K562 (cell line): ENCODE measurements around the gene MC1R. TPM values are rescaled to one million over a fixed set of nuclear protein-coding genes. Genes with fewer than 3 reads are reported as not detected.

Experiments used
- CCNT2 ChIP-seq: IDR thresholded peaks from 2 replicates; pipeline ENCODE4 v1.6.1; 2011; ENCODE audit warnings: borderline replicate concordance, low read depth, mild to moderate bottlenecking, moderate library complexity, mixed read lengths, low read length; ENCODE audit not compliant: insufficient read length; ENCODE audit errors: extremely low read depth
- CTBP1 ChIP-seq: fragments of 450-650 bp; IDR thresholded peaks from 2 replicates; pipeline ENCODE4 v1.6.1; 2016; ENCODE audit warnings: borderline replicate concordance
- MTA3 ChIP-seq: fragments of 450-650 bp; formaldehyde crosslinking; IDR thresholded peaks from 2 replicates; pipeline ENCODE4 v1.6.1; 2017; ENCODE audit warnings: mild to moderate bottlenecking, borderline replicate concordance
- POLR2G ChIP-seq: fragments of 200-400 bp; formaldehyde crosslinking; IDR thresholded peaks from 2 replicates; pipeline ENCODE4 v1.6.1; 2017; ENCODE audit warnings: low read depth, mild to moderate bottlenecking, antibody characterized with exemption, low read length, moderate library complexity
- RAD21 ChIP-seq, 2 experiments: fragments of 250-450 bp in 1 of 2; fragments of 450-650 bp in 1 of 2; sonication (Bioruptor Pico) in 1 of 2; formaldehyde crosslinking in 1 of 2; IDR thresholded peaks in 1 of 2; conservative IDR thresholded peaks in 1 of 2; 2 replicates each; pipeline versions ENCODE4 v1.4.0 to v1.8.0; 2020 to 2022; ENCODE audit warnings: mild to moderate bottlenecking in 2 of 2, moderate library complexity in 1 of 2
- RBM39 ChIP-seq: fragments of 200-400 bp; formaldehyde crosslinking; optimal IDR thresholded peaks from 2 replicates; pipeline ENCODE3; 2018; ENCODE audit warnings: low read depth, low read length
- SP1 ChIP-seq: sonication (generic); formaldehyde crosslinking; IDR thresholded peaks from 2 replicates; pipeline ENCODE4 v1.8.1; 2022; ENCODE audit warnings: mild to moderate bottlenecking, missing genetic modification reagents
- TBP ChIP-seq: optimal IDR thresholded peaks from 2 replicates; pipeline ENCODE3; 2011; ENCODE audit warnings: low read depth, low read length, improper control_type of control experiment
- ZBTB7A ChIP-seq: IDR thresholded peaks from 2 replicates; pipeline ENCODE4 v1.6.1; 2011; ENCODE audit warnings: low read depth, mild to moderate bottlenecking, low read length, moderate library complexity, borderline replicate concordance; ENCODE audit not compliant: control insufficient read depth
- ZNF561 ChIP-seq: fragments of 450-650 bp; formaldehyde crosslinking; conservative IDR thresholded peaks from 2 replicates; pipeline ENCODE4 v1.4.0; 2020; ENCODE audit warnings: mild to moderate bottlenecking, moderate library complexity
- polyA plus RNA-seq, 8 experiments: library from polyadenylated mRNA; depleted of rRNA in 4 of 8; stranded (reverse) in 5 of 8; unstranded in 3 of 8; fragments of >200 nt; fragmentation: Nextera tagmentation in 2 of 8; fragmentation: Illumina TruSeq in 1 of 8; extraction: Ambion mirVana in 2 of 8; extraction: Trizol in 1 of 8; gene quantifications; 2 replicates each; pipeline versions ENCODE4 v1.2.1 to v1.2.3, GENCODE V29; 2011 to 2014; ENCODE audit warnings: inconsistent platforms in 1 of 8, missing spikeins in 1 of 8
- total RNA-seq, 7 experiments: library from RNA; depleted of rRNA in 6 of 7; stranded (reverse); fragments of >200 nt in 6 of 7; fragmentation: Illumina TruSeq in 2 of 7; extraction: Trizol in 2 of 7; gene quantifications; 2 replicates each; pipeline versions ENCODE4 v1.2.1 to v1.2.3, GENCODE V29; 2011 to 2021; ENCODE audit warnings: low replicate concordance in 1 of 7
- TF ChIP-seq, protein P1 (sequence below): sonication (generic); formaldehyde crosslinking; IDR thresholded peaks from 2 replicates; pipeline ENCODE4 v1.8.1; 2023; ENCODE audit warnings: mild to moderate bottlenecking, missing genetic modification reagents
- TF ChIP-seq, protein P2 (sequence below): fragments of 200-800 bp; sonication (Bioruptor generic); IDR thresholded peaks from 2 replicates; pipeline ENCODE4 v1.6.1; 2017; ENCODE audit warnings: missing genetic modification characterization, missing compliant biosample characterization
- TF ChIP-seq, protein P3 (sequence below): sonication (generic); formaldehyde crosslinking; IDR thresholded peaks from 2 replicates; pipeline ENCODE4 v1.8.1; 2023; ENCODE audit warnings: mild to moderate bottlenecking, missing genetic modification reagents
- TF ChIP-seq, protein P4 (sequence below): fragments of 250-450 bp; sonication (Bioruptor Pico); IDR thresholded peaks from 2 replicates; pipeline ENCODE4 v1.5.0; 2021; ENCODE audit warnings: mild to moderate bottlenecking, borderline replicate concordance

The MC1R gene
- total and polyA plus RNA-seq, 9 of the 15 experiments (the other 6 are each of a cell fraction or from before 2014, with no cell fraction given), result 0.14 to 5.3 (median 2.5) TPM; not detected in 1

DNA sequence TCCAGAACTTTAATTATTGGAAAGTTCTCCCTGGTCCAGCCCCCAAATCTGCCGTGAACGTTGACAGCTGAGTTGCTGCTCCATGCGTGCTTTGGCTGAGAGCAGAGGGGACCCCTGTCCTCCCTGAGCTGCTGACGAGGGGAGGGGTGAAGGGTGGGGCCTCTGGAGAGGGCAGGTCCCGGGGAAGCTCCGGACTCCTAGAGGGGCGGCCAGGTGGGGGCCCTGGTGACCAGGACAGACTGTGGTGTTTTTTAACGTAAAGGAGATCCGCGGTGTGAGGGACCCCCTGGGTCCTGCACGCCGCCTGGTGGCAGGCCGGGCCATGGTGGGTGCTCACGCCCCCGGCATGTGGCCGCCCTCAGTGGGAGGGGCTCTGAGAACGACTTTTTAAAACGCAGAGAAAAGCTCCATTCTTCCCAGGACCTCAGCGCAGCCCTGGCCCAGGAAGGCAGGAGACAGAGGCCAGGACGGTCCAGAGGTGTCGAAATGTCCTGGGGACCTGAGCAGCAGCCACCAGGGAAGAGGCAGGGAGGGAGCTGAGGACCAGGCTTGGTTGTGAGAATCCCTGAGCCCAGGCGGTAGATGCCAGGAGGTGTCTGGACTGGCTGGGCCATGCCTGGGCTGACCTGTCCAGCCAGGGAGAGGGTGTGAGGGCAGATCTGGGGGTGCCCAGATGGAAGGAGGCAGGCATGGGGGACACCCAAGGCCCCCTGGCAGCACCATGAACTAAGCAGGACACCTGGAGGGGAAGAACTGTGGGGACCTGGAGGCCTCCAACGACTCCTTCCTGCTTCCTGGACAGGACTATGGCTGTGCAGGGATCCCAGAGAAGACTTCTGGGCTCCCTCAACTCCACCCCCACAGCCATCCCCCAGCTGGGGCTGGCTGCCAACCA lies at the start of gene MC1R (continued):
- TF ChIP-seq, protein P1, sequence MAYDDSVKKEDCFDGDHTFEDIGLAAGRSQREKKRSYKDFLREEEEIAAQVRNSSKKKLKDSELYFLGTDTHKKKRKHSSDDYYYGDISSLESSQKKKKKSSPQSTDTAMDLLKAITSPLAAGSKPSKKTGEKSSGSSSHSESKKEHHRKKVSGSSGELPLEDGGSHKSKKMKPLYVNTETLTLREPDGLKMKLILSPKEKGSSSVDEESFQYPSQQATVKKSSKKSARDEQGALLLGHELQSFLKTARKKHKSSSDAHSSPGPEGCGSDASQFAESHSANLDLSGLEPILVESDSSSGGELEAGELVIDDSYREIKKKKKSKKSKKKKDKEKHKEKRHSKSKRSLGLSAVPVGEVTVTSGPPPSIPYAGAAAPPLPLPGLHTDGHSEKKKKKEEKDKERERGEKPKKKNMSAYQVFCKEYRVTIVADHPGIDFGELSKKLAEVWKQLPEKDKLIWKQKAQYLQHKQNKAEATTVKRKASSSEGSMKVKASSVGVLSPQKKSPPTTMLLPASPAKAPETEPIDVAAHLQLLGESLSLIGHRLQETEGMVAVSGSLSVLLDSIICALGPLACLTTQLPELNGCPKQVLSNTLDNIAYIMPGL (CRISPR knock-in tag), result no peak
- peak; percentile 100 for TF ChIP-seq ZBTB7A
- TF ChIP-seq, protein P2, sequence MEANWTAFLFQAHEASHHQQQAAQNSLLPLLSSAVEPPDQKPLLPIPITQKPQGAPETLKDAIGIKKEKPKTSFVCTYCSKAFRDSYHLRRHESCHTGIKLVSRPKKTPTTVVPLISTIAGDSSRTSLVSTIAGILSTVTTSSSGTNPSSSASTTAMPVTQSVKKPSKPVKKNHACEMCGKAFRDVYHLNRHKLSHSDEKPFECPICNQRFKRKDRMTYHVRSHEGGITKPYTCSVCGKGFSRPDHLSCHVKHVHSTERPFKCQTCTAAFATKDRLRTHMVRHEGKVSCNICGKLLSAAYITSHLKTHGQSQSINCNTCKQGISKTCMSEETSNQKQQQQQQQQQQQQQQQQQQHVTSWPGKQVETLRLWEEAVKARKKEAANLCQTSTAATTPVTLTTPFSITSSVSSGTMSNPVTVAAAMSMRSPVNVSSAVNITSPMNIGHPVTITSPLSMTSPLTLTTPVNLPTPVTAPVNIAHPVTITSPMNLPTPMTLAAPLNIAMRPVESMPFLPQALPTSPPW, result peak; percentile 61
- peak; percentile 44 for TF ChIP-seq MTA3
- TF ChIP-seq, protein P3, sequence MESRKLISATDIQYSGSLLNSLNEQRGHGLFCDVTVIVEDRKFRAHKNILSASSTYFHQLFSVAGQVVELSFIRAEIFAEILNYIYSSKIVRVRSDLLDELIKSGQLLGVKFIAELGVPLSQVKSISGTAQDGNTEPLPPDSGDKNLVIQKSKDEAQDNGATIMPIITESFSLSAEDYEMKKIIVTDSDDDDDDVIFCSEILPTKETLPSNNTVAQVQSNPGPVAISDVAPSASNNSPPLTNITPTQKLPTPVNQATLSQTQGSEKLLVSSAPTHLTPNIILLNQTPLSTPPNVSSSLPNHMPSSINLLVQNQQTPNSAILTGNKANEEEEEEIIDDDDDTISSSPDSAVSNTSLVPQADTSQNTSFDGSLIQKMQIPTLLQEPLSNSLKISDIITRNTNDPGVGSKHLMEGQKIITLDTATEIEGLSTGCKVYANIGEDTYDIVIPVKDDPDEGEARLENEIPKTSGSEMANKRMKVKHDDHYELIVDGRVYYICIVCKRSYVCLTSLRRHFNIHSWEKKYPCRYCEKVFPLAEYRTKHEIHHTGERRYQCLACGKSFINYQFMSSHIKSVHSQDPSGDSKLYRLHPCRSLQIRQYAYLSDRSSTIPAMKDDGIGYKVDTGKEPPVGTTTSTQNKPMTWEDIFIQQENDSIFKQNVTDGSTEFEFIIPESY (CRISPR knock-in tag), result 0 out of 2 replicates have a peak, but pooled peaks have one; percentile 6
- peak; percentile 53; the same call in 1 of the 2 replicates for TF ChIP-seq SP1 (CRISPR knock-in tag)
- 0 out of 2 replicates have a peak, but pooled peaks have one; percentile 12 for TF ChIP-seq CTBP1
- TF ChIP-seq, protein P4, sequence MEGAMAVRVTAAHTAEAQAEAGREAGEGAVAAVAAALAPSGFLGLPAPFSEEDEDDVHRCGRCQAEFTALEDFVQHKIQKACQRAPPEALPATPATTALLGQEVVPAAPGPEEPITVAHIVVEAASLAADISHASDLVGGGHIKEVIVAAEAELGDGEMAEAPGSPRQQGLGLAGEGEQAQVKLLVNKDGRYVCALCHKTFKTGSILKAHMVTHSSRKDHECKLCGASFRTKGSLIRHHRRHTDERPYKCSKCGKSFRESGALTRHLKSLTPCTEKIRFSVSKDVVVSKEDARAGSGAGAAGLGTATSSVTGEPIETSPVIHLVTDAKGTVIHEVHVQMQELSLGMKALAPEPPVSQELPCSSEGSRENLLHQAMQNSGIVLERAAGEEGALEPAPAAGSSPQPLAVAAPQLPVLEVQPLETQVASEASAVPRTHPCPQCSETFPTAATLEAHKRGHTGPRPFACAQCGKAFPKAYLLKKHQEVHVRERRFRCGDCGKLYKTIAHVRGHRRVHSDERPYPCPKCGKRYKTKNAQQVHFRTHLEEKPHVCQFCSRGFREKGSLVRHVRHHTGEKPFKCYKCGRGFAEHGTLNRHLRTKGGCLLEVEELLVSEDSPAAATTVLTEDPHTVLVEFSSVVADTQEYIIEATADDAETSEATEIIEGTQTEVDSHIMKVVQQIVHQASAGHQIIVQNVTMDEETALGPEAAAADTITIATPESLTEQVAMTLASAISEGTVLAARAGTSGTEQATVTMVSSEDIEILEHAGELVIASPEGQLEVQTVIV (CRISPR knock-in tag), result peak; percentile 56; the same call in 1 of the 2 replicates
- peak; percentile 56 for TF ChIP-seq RBM39
- TF ChIP-seq RAD21 (CRISPR knock-in tag; conservative IDR thresholded peaks at IDR 0.05 in 1 of 2, IDR thresholded peaks at IDR 0.05 in 1 of 2), result peak in 1 of 2 experiments; percentile 42; a peak in 2 of 4 replicates
- TF ChIP-seq TBP, result peak; percentile 13
- no peak for TF ChIP-seq ZNF561 (CRISPR knock-in tag)
- peak; percentile 30 for TF ChIP-seq CCNT2
- TF ChIP-seq POLR2G, result peak; percentile 3; the same call in 1 of the 2 replicates
